Measurements from ENCODE around the gene TRMO.

The TRMO gene

GRCh38 chr9:97903177-97903576, 19.1 kb downstream of the TRMO start:
- Histone ChIP-seq H3K4me3 (ENCODE audit: extremely low read depth, insufficient read depth, low read length, poor library complexity, severe bottlenecking) (no peak overlapping the region), H3K36me3 (ENCODE audit: control insufficient read depth, insufficient read depth, low read length) (peaks cover 13% of the 10 kb centered on the region), H3K4me1 (ENCODE audit: control insufficient read depth, insufficient read depth, low read length, poor library complexity, severe bottlenecking) (no peaks in the 10 kb centered on the region), H3K27ac (ENCODE audit: low read depth, low read length, severe bottlenecking) (no peak overlapping the region), H3K9me3 (ENCODE audit: control insufficient read depth, low read length) (no peaks in the 10 kb centered on the region)
- WGBS, 2 experiments (ENCODE audit: insufficient coverage in 2 of 2) = 100% methylated on average over 1 of the region's 1 CpG; no CpG with 5 or more reads in 1 of the 2 experiments

- H3K4me1 ChIP-seq (ENCODE audit: control insufficient read depth, insufficient read depth, low read length, poor library complexity, severe bottlenecking) = no peaks in the 10 kb centered on the region
- no peaks in the 10 kb centered on the region for H3K9me3 ChIP-seq (ENCODE audit: control insufficient read depth, low read length)
- peaks cover 13% of the 10 kb centered on the region for H3K36me3 ChIP-seq (ENCODE audit: control insufficient read depth, insufficient read depth, low read length)
- no peak overlapping the region for H3K27ac ChIP-seq (ENCODE audit: low read depth, low read length, severe bottlenecking)
- no peak overlapping the region for H3K4me3 ChIP-seq (ENCODE audit: extremely low read depth, insufficient read depth, low read length, poor library complexity, severe bottlenecking)
- 61 to 65% methylated on average over 2 to 4 of the region's 5 CpGs for WGBS, 2 experiments (ENCODE audit: insufficient coverage in 2 of 2)
Observed at GRCh38 chr9:97900738-97901565, 21.3 kb downstream of the TRMO start.

GRCh38 chr9:97900103-97900737, 22.1 kb downstream of the TRMO start:
- Histone ChIP-seq H3K36me3 (ENCODE audit: control insufficient read depth, insufficient read depth, low read length) (peaks cover 13% of the 10 kb centered on the region), H3K4me1 (ENCODE audit: control insufficient read depth, insufficient read depth, low read length, poor library complexity, severe bottlenecking) (no peaks in the 10 kb centered on the region), H3K27ac (ENCODE audit: low read depth, low read length, severe bottlenecking) (no peak overlapping the region), H3K9me3 (ENCODE audit: control insufficient read depth, low read length) (no peaks in the 10 kb centered on the region), H3K4me3 (ENCODE audit: extremely low read depth, insufficient read depth, low read length, poor library complexity, severe bottlenecking) (no peak overlapping the region)
- 83 to 85% methylated on average over 9 of the region's 9 CpGs for WGBS, 2 experiments (ENCODE audit: insufficient coverage in 2 of 2)

GRCh38 chr9:97895695-97896332, 26.5 kb downstream of the TRMO start:
- Histone ChIP-seq H3K9me3 (ENCODE audit: control insufficient read depth, low read length) (no peaks in the 10 kb centered on the region), H3K4me1 (ENCODE audit: control insufficient read depth, insufficient read depth, low read length, poor library complexity, severe bottlenecking) (no peaks in the 10 kb centered on the region), H3K27ac (ENCODE audit: low read depth, low read length, severe bottlenecking) (no peak overlapping the region), H3K4me3 (ENCODE audit: extremely low read depth, insufficient read depth, low read length, poor library complexity, severe bottlenecking) (no peak overlapping the region), H3K36me3 (ENCODE audit: control insufficient read depth, insufficient read depth, low read length) (no peaks in the 10 kb centered on the region)
- 75 to 82% methylated on average over 4 of the region's 6 CpGs for WGBS, 2 experiments (ENCODE audit: insufficient coverage in 2 of 2)

GRCh38 chr9:97895211-97895610, 27.1 kb downstream of the TRMO start:
- Histone ChIP-seq H3K4me1 (ENCODE audit: control insufficient read depth, insufficient read depth, low read length, poor library complexity, severe bottlenecking) (no peaks in the 10 kb centered on the region), H3K4me3 (ENCODE audit: extremely low read depth, insufficient read depth, low read length, poor library complexity, severe bottlenecking) (no peak overlapping the region), H3K36me3 (ENCODE audit: control insufficient read depth, insufficient read depth, low read length) (no peaks in the 10 kb centered on the region), H3K9me3 (ENCODE audit: control insufficient read depth, low read length) (no peaks in the 10 kb centered on the region), H3K27ac (ENCODE audit: low read depth, low read length, severe bottlenecking) (no peak overlapping the region)
- WGBS, 2 experiments (ENCODE audit: insufficient coverage in 2 of 2) = 67% methylated on average over 1 of the region's 1 CpG; no CpG with 5 or more reads in 1 of the 2 experiments

GRCh38 chr9:97892421-97892820, 29.9 kb downstream of the TRMO start:
- Histone ChIP-seq H3K4me3 (ENCODE audit: extremely low read depth, insufficient read depth, low read length, poor library complexity, severe bottlenecking) (no peak overlapping the region), H3K9me3 (ENCODE audit: control insufficient read depth, low read length) (no peaks in the 10 kb centered on the region), H3K27ac (ENCODE audit: low read depth, low read length, severe bottlenecking) (no peak overlapping the region), H3K36me3 (ENCODE audit: control insufficient read depth, insufficient read depth, low read length) (no peaks in the 10 kb centered on the region), H3K4me1 (ENCODE audit: control insufficient read depth, insufficient read depth, low read length, poor library complexity, severe bottlenecking) (no peaks in the 10 kb centered on the region)
- WGBS, 2 experiments (ENCODE audit: insufficient coverage in 2 of 2) = 100% methylated on average over 2 of the region's 2 CpGs

GRCh38 chr9:97891736-97892135, 30.6 kb downstream of the TRMO start:
- 92 to 98% methylated on average over 4 to 5 of the region's 5 CpGs for WGBS, 2 experiments (ENCODE audit: insufficient coverage in 2 of 2)
- no peak overlapping the region for H3K4me3 ChIP-seq (ENCODE audit: extremely low read depth, insufficient read depth, low read length, poor library complexity, severe bottlenecking)
- H3K27ac ChIP-seq (ENCODE audit: low read depth, low read length, severe bottlenecking) = no peak overlapping the region
- H3K9me3 ChIP-seq (ENCODE audit: control insufficient read depth, low read length) = no peaks in the 10 kb centered on the region
- H3K36me3 ChIP-seq (ENCODE audit: control insufficient read depth, insufficient read depth, low read length) = no peaks in the 10 kb centered on the region
- H3K4me1 ChIP-seq (ENCODE audit: control insufficient read depth, insufficient read depth, low read length, poor library complexity, severe bottlenecking) = no peaks in the 10 kb centered on the region

GRCh38 chr9:97889941-97890887, 32.1 kb downstream of the TRMO start:
- H3K27ac ChIP-seq (ENCODE audit: low read depth, low read length, severe bottlenecking) = no peak overlapping the region
- H3K4me3 ChIP-seq (ENCODE audit: extremely low read depth, insufficient read depth, low read length, poor library complexity, severe bottlenecking) = no peak overlapping the region
- H3K9me3 ChIP-seq (ENCODE audit: control insufficient read depth, low read length) = no peaks in the 10 kb centered on the region
- no peaks in the 10 kb centered on the region for H3K4me1 ChIP-seq (ENCODE audit: control insufficient read depth, insufficient read depth, low read length, poor library complexity, severe bottlenecking)
- WGBS, 2 experiments (ENCODE audit: insufficient coverage in 2 of 2) = 46 to 56% methylated on average over 4 to 8 of the region's 9 CpGs
- no peaks in the 10 kb centered on the region for H3K36me3 ChIP-seq (ENCODE audit: control insufficient read depth, insufficient read depth, low read length)

- Histone ChIP-seq H3K9me3 (ENCODE audit: control insufficient read depth, low read length) (no peaks in the 10 kb centered on the region), H3K36me3 (ENCODE audit: control insufficient read depth, insufficient read depth, low read length) (no peaks in the 10 kb centered on the region), H3K4me3 (ENCODE audit: extremely low read depth, insufficient read depth, low read length, poor library complexity, severe bottlenecking) (no peak overlapping the region), H3K27ac (ENCODE audit: low read depth, low read length, severe bottlenecking) (no peak overlapping the region), H3K4me1 (ENCODE audit: control insufficient read depth, insufficient read depth, low read length, poor library complexity, severe bottlenecking) (peaks cover 13% of the 10 kb centered on the region)
- 87 to 94% methylated on average over 4 of the region's 4 CpGs for WGBS, 2 experiments (ENCODE audit: insufficient coverage in 2 of 2)
Observed at GRCh38 chr9:97880336-97880735, 42.0 kb downstream of the TRMO start.

- no peaks in the 10 kb centered on the region for H3K9me3 ChIP-seq (ENCODE audit: control insufficient read depth, low read length)
- peaks cover 13% of the 10 kb centered on the region for H3K4me1 ChIP-seq (ENCODE audit: control insufficient read depth, insufficient read depth, low read length, poor library complexity, severe bottlenecking)
- H3K36me3 ChIP-seq (ENCODE audit: control insufficient read depth, insufficient read depth, low read length) = no peaks in the 10 kb centered on the region
- WGBS, 2 experiments (ENCODE audit: insufficient coverage in 2 of 2) = 100% methylated on average over 2 of the region's 3 CpGs; no CpG with 5 or more reads in 1 of the 2 experiments
- no peak overlapping the region for H3K4me3 ChIP-seq (ENCODE audit: extremely low read depth, insufficient read depth, low read length, poor library complexity, severe bottlenecking)
- no peak overlapping the region for H3K27ac ChIP-seq (ENCODE audit: low read depth, low read length, severe bottlenecking)
Observed at GRCh38 chr9:97876061-97876460, 46.2 kb downstream of the TRMO start.
